Bronchial smooth muscle cell (primary cell): ENCODE data around the gene SDHAF1. TPM values are rescaled to one million over a fixed set of nuclear protein-coding genes. Genes with fewer than 3 reads are reported as not detected.

Source experiments
- total RNA-seq: library from RNA; depleted of rRNA; stranded (reverse); fragments of >200 nt; gene quantifications from 2 replicates; pipeline ENCODE4 v1.2.1, GENCODE V29; 2014

Gene SDHAF1
- 10.5 and 11.5 TPM in 2 replicates for total RNA-seq

GRCh38 chr19:35995048-35995993, at the start of gene SDHAF1:
Gene SDHAF1 (plus strand): TSS chr19:35995188. CDS start chr19:35995275, 87 bp downstream.

GRCh38 chr19:36008336-36008978, 13.5 kb downstream of the SDHAF1 start, which contains the start of gene SYNE4:
Gene SYNE4 (minus strand): TSS chr19:36008813. CDS start chr19:36008681, 132 bp downstream.

GRCh38 chr19:36014012-36014924, 19.3 kb downstream of the SDHAF1 start, which contains the start of gene ALKBH6:
Gene ALKBH6 (minus strand): TSS chr19:36014213. CDS start chr19:36013397, 816 bp downstream.

GRCh38 chr19:36032251-36033104, 37.5 kb downstream of the SDHAF1 start, which contains the start of gene CLIP3:
Gene CLIP3 (minus strand): TSS chr19:36032873. CDS start chr19:36032357, 516 bp downstream.

Other genes starting within 250 kb of the SDHAF1 start
- gene U2AF1L4, start 249.8 kb upstream of the SDHAF1 start, total RNA-seq: 10.7 and 10.9 TPM in 2 replicates
- 9.1 and 11.3 TPM in 2 replicates for gene PSENEN, start 249.5 kb upstream of the SDHAF1 start, total RNA-seq
- 11.2 and 11.8 TPM in 2 replicates for gene LIN37, start 246.6 kb upstream of the SDHAF1 start, total RNA-seq
- 96.5 and 248 TPM in 2 replicates for gene HSPB6, start 238.2 kb upstream of the SDHAF1 start, total RNA-seq
- 2.9 and 3.2 TPM in 2 replicates for gene PROSER3, start 237.0 kb upstream of the SDHAF1 start, total RNA-seq
- 5.0 and 7.9 TPM in 2 replicates for gene ARHGAP33, start 219.6 kb upstream of the SDHAF1 start, total RNA-seq
- not detected in 2 replicates for gene PRODH2, start 182.3 kb upstream of the SDHAF1 start, total RNA-seq
- gene NPHS1, start 142.7 kb upstream of the SDHAF1 start, total RNA-seq: 0.16 TPM in 1 of 2 replicates, not detected in the other
- 0.09 TPM in 1 of 2 replicates, not detected in the other for gene KIRREL2, start 138.3 kb upstream of the SDHAF1 start, total RNA-seq
- gene APLP1, start 126.6 kb upstream of the SDHAF1 start, total RNA-seq: 6.0 and 11.0 TPM in 2 replicates
- gene NFKBID, start 94.6 kb upstream of the SDHAF1 start, total RNA-seq: 2.2 and 4.9 TPM in 2 replicates
- gene HCST, start 92.7 kb upstream of the SDHAF1 start, total RNA-seq: 2.5 and 3.2 TPM in 2 replicates
- gene TYROBP, start 86.9 kb upstream of the SDHAF1 start, total RNA-seq: not detected in 2 replicates
- gene LRFN3, start 58.8 kb upstream of the SDHAF1 start, total RNA-seq: 1.4 and 1.6 TPM in 2 replicates
- gene SYNE4, start 13.6 kb downstream of the SDHAF1 start, total RNA-seq: 0.16 TPM in 1 of 2 replicates, not detected in the other
- 9.3 and 13.6 TPM in 2 replicates for gene ALKBH6, start 19.0 kb downstream of the SDHAF1 start, total RNA-seq
- 13.6 and 25.6 TPM in 2 replicates for gene CLIP3, start 37.7 kb downstream of the SDHAF1 start, total RNA-seq
- gene THAP8, start 59.1 kb downstream of the SDHAF1 start, total RNA-seq: 0.94 and 1.7 TPM in 2 replicates
- 0.52 and 1.3 TPM in 2 replicates for gene WDR62, start 59.7 kb downstream of the SDHAF1 start, total RNA-seq
- not detected in 2 replicates for gene OVOL3, start 116.0 kb downstream of the SDHAF1 start, total RNA-seq
- 98.5 and 125 TPM in 2 replicates for gene POLR2I, start 119.7 kb downstream of the SDHAF1 start, total RNA-seq
- 267 and 275 TPM in 2 replicates for gene TBCB, start 120.3 kb downstream of the SDHAF1 start, total RNA-seq
- gene CAPNS1, start 144.9 kb downstream of the SDHAF1 start, total RNA-seq: 499 and 549 TPM in 2 replicates
- gene COX7A1, start 157.3 kb downstream of the SDHAF1 start, total RNA-seq: 31.8 and 36.7 TPM in 2 replicates
- 5.4 and 8.6 TPM in 2 replicates for gene ZNF565, start 219.5 kb downstream of the SDHAF1 start, total RNA-seq
- 68.6 and 80.4 TPM in 2 replicates for gene ZNF146, start 219.9 kb downstream of the SDHAF1 start, total RNA-seq